ENCODE data around the gene ITPR3.

GRCh38 chr6:33692760-33693158, 71.6 kb downstream of the ITPR3 start:
- TF ChIP-seq CTCF (IDR thresholded peaks at IDR 0.05 in 2 of 3, conservative IDR thresholded peaks at IDR 0.05 in 1 of 3; ENCODE audit: borderline replicate concordance in 1 of 3, insufficient read depth in 1 of 3, low read depth in 2 of 3, low read length in 2 of 3) (no peak), ZBTB33 (IDR thresholded peaks at IDR 0.05; ENCODE audit: extremely low read depth, insufficient replicate concordance, low read length) (no peak)
